A549 (cell line): Measurements from ENCODE around the gene SLAMF8.

Experiments used
- GATA3 ChIP-seq: IDR thresholded peaks from 2 replicates; pipeline ENCODE4 v1.6.1; 2012; ENCODE audit warnings: borderline replicate concordance
- KDM1A ChIP-seq: fragments of 200-600 bp; sonication (generic); IDR thresholded peaks from 2 replicates; pipeline ENCODE4 v1.6.1; 2016; ENCODE audit warnings: low read depth, mild to moderate bottlenecking
- MAZ ChIP-seq: fragments of 150-350 bp; IDR thresholded peaks from 2 replicates; pipeline ENCODE4 v1.6.1; 2014; ENCODE audit warnings: antibody characterized with exemption, low read depth, low read length, borderline replicate concordance
- NR3C1 ChIP-seq: fragments of >200 bp; sonication (Bioruptor Twin); formaldehyde crosslinking; IDR thresholded peaks from 3 replicates; pipeline ENCODE4 v1.6.1; 2017
- PHF8 ChIP-seq: fragments of 200-600 bp; sonication (generic); IDR thresholded peaks from 2 replicates; pipeline ENCODE4 v1.6.1; 2016; ENCODE audit warnings: low read depth, mild to moderate bottlenecking, antibody characterized with exemption, moderate library complexity, borderline replicate concordance
- POLR2A ChIP-seq: IDR thresholded peaks from 2 replicates; pipeline ENCODE4 v1.6.1; 2012; ENCODE audit warnings: mild to moderate bottlenecking, low read length
- RAD21 ChIP-seq, 2 experiments: fragments of >200 bp in 1 of 2; sonication (Bioruptor Twin) in 1 of 2; formaldehyde crosslinking in 1 of 2; IDR thresholded peaks in 1 of 2; conservative IDR thresholded peaks in 1 of 2; 2 replicates in 1 of 2; 3 replicates in 1 of 2; pipeline ENCODE4 v1.6.1; 2012 to 2018; ENCODE audit warnings: inconsistent platforms in 1 of 2
- RFX5 ChIP-seq: fragments of 450-650 bp; IDR thresholded peaks from 2 replicates; pipeline ENCODE4 v1.7.1; 2014; ENCODE audit warnings: antibody characterized with exemption, mild to moderate bottlenecking, moderate library complexity
- TP53 ChIP-seq: fragments of 250-450 bp; sonication (Bioruptor Pico); IDR thresholded peaks from 2 replicates; pipeline ENCODE4 v1.5.0; 2021; ENCODE audit warnings: mild to moderate bottlenecking, moderate library complexity
- ZFP36 ChIP-seq: fragments of 450-650 bp; IDR thresholded peaks from 2 replicates; pipeline ENCODE4 v1.6.1; 2014; ENCODE audit warnings: borderline replicate concordance; ENCODE audit not compliant: partially characterized antibody
- TF ChIP-seq, protein P1 (sequence below): fragments of >200 bp; sonication (Bioruptor Twin); formaldehyde crosslinking; IDR thresholded peaks from 3 replicates; pipeline ENCODE4 v1.5.1; 2016
- TF ChIP-seq, protein P2 (sequence below): fragments of 450-650 bp; IDR thresholded peaks from 2 replicates; pipeline ENCODE4 v1.6.1; 2014; ENCODE audit warnings: antibody characterized with exemption

- TF ChIP-seq, protein P1, sequence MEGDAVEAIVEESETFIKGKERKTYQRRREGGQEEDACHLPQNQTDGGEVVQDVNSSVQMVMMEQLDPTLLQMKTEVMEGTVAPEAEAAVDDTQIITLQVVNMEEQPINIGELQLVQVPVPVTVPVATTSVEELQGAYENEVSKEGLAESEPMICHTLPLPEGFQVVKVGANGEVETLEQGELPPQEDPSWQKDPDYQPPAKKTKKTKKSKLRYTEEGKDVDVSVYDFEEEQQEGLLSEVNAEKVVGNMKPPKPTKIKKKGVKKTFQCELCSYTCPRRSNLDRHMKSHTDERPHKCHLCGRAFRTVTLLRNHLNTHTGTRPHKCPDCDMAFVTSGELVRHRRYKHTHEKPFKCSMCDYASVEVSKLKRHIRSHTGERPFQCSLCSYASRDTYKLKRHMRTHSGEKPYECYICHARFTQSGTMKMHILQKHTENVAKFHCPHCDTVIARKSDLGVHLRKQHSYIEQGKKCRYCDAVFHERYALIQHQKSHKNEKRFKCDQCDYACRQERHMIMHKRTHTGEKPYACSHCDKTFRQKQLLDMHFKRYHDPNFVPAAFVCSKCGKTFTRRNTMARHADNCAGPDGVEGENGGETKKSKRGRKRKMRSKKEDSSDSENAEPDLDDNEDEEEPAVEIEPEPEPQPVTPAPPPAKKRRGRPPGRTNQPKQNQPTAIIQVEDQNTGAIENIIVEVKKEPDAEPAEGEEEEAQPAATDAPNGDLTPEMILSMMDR = no peak
- TF ChIP-seq RFX5 (no peak), TP53 (no peak), POLR2A (no peak), KDM1A (no peak), NR3C1 (no peak), MAZ (no peak), GATA3 (no peak), ZFP36 (no peak), RAD21 (conservative IDR thresholded peaks at IDR 0.05 in 1 of 2, IDR thresholded peaks at IDR 0.05 in 1 of 2) (no peak), PHF8 (no peak)
- TF ChIP-seq, protein P2, sequence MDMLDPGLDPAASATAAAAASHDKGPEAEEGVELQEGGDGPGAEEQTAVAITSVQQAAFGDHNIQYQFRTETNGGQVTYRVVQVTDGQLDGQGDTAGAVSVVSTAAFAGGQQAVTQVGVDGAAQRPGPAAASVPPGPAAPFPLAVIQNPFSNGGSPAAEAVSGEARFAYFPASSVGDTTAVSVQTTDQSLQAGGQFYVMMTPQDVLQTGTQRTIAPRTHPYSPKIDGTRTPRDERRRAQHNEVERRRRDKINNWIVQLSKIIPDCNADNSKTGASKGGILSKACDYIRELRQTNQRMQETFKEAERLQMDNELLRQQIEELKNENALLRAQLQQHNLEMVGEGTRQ = no peak
Observed at GRCh38 chr1:159838715-159839114, 12.0 kb downstream of the SLAMF8 start.
